GM12878 (cell line): ENCODE data around the gene GALNT17.

ENCODE experiments used
- ASH2L ChIP-seq: fragments of 300-600, 200-600 bp; sonication (generic); IDR thresholded peaks from 2 replicates; pipeline ENCODE4 v1.6.1; 2017; ENCODE audit warnings: low read depth, mild to moderate bottlenecking, borderline replicate concordance
- CHD4 ChIP-seq: fragments of 200-600 bp; sonication (generic); IDR thresholded peaks from 2 replicates; pipeline ENCODE4 v1.6.1; 2016; ENCODE audit warnings: mild to moderate bottlenecking
- EZH2 ChIP-seq: IDR thresholded peaks from 2 replicates; pipeline ENCODE4 v1.6.1; 2012; ENCODE audit warnings: low read depth, mild to moderate bottlenecking, control low read depth, inconsistent platforms, low read length, borderline replicate concordance; ENCODE audit not compliant: control insufficient read depth
- FOS ChIP-seq: IDR thresholded peaks from 3 replicates; pipeline ENCODE4 v1.6.1; 2011; ENCODE audit warnings: borderline replicate concordance; ENCODE audit not compliant: insufficient read length; ENCODE audit errors: extremely low read depth
- GABPA ChIP-seq: IDR thresholded peaks from 2 replicates; pipeline ENCODE4 v1.6.1; 2014; ENCODE audit warnings: antibody characterized with exemption, low read depth, mild to moderate bottlenecking, inconsistent platforms
- POLR2A ChIP-seq: IDR thresholded peaks from 2 replicates; pipeline ENCODE4 v1.6.1; 2011; ENCODE audit warnings: low read depth, mild to moderate bottlenecking, low read length
- SP1 ChIP-seq: IDR thresholded peaks from one replicate; pipeline ENCODE4 v1.6.1; 2011; ENCODE audit warnings: low read depth, low read length
- TARDBP ChIP-seq: IDR thresholded peaks from 2 replicates; pipeline ENCODE4 v1.6.1; 2016; ENCODE audit warnings: borderline replicate concordance
- ZSCAN29 ChIP-seq: fragments of 450-650 bp; IDR thresholded peaks from 2 replicates; pipeline ENCODE4 v1.6.1; 2017; ENCODE audit warnings: mild to moderate bottlenecking, moderate library complexity
- TF ChIP-seq, protein P1 (sequence below), 3 experiments: IDR thresholded peaks in 2 of 3; conservative IDR thresholded peaks in 1 of 3; 2 replicates each; pipeline ENCODE4 v1.5.1; 2011; ENCODE audit warnings: low read depth in 3 of 3, low read length in 3 of 3, mild to moderate bottlenecking in 3 of 3, control low read depth in 2 of 3, moderate library complexity in 2 of 3, inconsistent platforms in 1 of 3, mixed read lengths in 1 of 3; ENCODE audit not compliant: control insufficient read depth in 2 of 3, insufficient read depth in 1 of 3; ENCODE audit errors: extremely low read depth in 1 of 3
- TF ChIP-seq, protein P2 (sequence below): IDR thresholded peaks from 2 replicates; pipeline ENCODE4 v1.6.1; 2011; ENCODE audit warnings: low read depth, low read length, improper control_type of control experiment, borderline replicate concordance
- TF ChIP-seq, protein P3 (sequence below): fragments of 450-650 bp; IDR thresholded peaks from 2 replicates; pipeline ENCODE4 v1.6.1; 2018; ENCODE audit warnings: mild to moderate bottlenecking, low read depth, moderate library complexity; ENCODE audit not compliant: partially characterized antibody

GRCh38 chr7:71466448-71467145 is 334.7 kb downstream of the GALNT17 start:
- TF ChIP-seq POLR2A = no peak
- TF ChIP-seq, protein P1, sequence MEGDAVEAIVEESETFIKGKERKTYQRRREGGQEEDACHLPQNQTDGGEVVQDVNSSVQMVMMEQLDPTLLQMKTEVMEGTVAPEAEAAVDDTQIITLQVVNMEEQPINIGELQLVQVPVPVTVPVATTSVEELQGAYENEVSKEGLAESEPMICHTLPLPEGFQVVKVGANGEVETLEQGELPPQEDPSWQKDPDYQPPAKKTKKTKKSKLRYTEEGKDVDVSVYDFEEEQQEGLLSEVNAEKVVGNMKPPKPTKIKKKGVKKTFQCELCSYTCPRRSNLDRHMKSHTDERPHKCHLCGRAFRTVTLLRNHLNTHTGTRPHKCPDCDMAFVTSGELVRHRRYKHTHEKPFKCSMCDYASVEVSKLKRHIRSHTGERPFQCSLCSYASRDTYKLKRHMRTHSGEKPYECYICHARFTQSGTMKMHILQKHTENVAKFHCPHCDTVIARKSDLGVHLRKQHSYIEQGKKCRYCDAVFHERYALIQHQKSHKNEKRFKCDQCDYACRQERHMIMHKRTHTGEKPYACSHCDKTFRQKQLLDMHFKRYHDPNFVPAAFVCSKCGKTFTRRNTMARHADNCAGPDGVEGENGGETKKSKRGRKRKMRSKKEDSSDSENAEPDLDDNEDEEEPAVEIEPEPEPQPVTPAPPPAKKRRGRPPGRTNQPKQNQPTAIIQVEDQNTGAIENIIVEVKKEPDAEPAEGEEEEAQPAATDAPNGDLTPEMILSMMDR (IDR thresholded peaks at IDR 0.05 in 2 of 3, conservative IDR thresholded peaks at IDR 0.05 in 1 of 3; ENCODE audit: control insufficient read depth in 2 of 3, extremely low read depth in 1 of 3, insufficient read depth in 1 of 3, low read depth in 3 of 3, low read length in 3 of 3) = no peak
- no peak for TF ChIP-seq GABPA
- no peak for TF ChIP-seq SP1
- TF ChIP-seq ASH2L = no peak
- no peak for TF ChIP-seq CHD4
- no peak for TF ChIP-seq EZH2
- no peak for TF ChIP-seq FOS
- no peak for TF ChIP-seq ZSCAN29
- TF ChIP-seq, protein P2, sequence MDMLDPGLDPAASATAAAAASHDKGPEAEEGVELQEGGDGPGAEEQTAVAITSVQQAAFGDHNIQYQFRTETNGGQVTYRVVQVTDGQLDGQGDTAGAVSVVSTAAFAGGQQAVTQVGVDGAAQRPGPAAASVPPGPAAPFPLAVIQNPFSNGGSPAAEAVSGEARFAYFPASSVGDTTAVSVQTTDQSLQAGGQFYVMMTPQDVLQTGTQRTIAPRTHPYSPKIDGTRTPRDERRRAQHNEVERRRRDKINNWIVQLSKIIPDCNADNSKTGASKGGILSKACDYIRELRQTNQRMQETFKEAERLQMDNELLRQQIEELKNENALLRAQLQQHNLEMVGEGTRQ = no peak
- TF ChIP-seq, protein P3, sequence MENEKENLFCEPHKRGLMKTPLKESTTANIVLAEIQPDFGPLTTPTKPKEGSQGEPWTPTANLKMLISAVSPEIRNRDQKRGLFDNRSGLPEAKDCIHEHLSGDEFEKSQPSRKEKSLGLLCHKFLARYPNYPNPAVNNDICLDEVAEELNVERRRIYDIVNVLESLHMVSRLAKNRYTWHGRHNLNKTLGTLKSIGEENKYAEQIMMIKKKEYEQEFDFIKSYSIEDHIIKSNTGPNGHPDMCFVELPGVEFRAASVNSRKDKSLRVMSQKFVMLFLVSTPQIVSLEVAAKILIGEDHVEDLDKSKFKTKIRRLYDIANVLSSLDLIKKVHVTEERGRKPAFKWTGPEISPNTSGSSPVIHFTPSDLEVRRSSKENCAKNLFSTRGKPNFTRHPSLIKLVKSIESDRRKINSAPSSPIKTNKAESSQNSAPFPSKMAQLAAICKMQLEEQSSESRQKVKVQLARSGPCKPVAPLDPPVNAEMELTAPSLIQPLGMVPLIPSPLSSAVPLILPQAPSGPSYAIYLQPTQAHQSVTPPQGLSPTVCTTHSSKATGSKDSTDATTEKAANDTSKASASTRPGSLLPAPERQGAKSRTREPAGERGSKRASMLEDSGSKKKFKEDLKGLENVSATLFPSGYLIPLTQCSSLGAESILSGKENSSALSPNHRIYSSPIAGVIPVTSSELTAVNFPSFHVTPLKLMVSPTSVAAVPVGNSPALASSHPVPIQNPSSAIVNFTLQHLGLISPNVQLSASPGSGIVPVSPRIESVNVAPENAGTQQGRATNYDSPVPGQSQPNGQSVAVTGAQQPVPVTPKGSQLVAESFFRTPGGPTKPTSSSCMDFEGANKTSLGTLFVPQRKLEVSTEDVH = no peak
- TF ChIP-seq TARDBP = no peak
